Activated CD4-positive, alpha-beta memory T cell treated with anti-CD3 and anti-CD28 coated beads, Interleukin-2, amount 10 ng/mL, durations not matched to agents 7 days and 5 days (primary cell): ENCODE results near the gene CRB1. TPM values are rescaled to one million over a fixed set of nuclear protein-coding genes. Genes with fewer than 3 reads are reported as not detected.

ENCODE experiments used
- CTCF ChIA-PET: fragments of 350-600 bp; sonication (Branson Sonifier 250); formaldehyde crosslinking; loops from one replicate; lab custom pipeline; 2021; ENCODE audit warnings: antibody characterized with exemption, inconsistent platforms; lab: Charles Lee
- POLR2A ChIA-PET: fragments of 350-600 bp; sonication (Branson Sonifier 250); formaldehyde crosslinking; loops from one replicate; lab custom pipeline; 2021; ENCODE audit warnings: antibody characterized with exemption; lab: Charles Lee
- DNase-seq: peaks from one replicate; pipeline ENCODE4 v3.0.0-alpha.2; 2020
- H3K27ac Mint-ChIP-seq: one replicate; pipeline ENCODE4 v1.8.0; 2021; ENCODE audit warnings: mild to moderate bottlenecking, mixed read lengths
- H3K27me3 Mint-ChIP-seq: one replicate; pipeline ENCODE4 v1.8.0; 2021; ENCODE audit warnings: mixed read lengths
- H3K36me3 Mint-ChIP-seq: one replicate; pipeline ENCODE4 v1.8.0; 2021; ENCODE audit warnings: low read depth, mixed read lengths
- H3K4me1 Mint-ChIP-seq: one replicate; pipeline ENCODE4 v1.8.0; 2021; ENCODE audit warnings: mixed read lengths
- H3K4me3 Mint-ChIP-seq: one replicate; pipeline ENCODE4 v1.8.0; 2021; ENCODE audit warnings: mild to moderate bottlenecking, mixed read lengths
- H3K9me3 Mint-ChIP-seq: one replicate; pipeline ENCODE4 v1.8.0; 2021; ENCODE audit warnings: mixed read lengths
- total RNA-seq, 2 experiments: library from RNA; stranded (reverse); gene quantifications; one replicate each; pipeline ENCODE4 v1.2.3, GENCODE V29; 2021

The CRB1 gene
- total RNA-seq, 2 experiments from 2014 or later, result not detected

DNA sequence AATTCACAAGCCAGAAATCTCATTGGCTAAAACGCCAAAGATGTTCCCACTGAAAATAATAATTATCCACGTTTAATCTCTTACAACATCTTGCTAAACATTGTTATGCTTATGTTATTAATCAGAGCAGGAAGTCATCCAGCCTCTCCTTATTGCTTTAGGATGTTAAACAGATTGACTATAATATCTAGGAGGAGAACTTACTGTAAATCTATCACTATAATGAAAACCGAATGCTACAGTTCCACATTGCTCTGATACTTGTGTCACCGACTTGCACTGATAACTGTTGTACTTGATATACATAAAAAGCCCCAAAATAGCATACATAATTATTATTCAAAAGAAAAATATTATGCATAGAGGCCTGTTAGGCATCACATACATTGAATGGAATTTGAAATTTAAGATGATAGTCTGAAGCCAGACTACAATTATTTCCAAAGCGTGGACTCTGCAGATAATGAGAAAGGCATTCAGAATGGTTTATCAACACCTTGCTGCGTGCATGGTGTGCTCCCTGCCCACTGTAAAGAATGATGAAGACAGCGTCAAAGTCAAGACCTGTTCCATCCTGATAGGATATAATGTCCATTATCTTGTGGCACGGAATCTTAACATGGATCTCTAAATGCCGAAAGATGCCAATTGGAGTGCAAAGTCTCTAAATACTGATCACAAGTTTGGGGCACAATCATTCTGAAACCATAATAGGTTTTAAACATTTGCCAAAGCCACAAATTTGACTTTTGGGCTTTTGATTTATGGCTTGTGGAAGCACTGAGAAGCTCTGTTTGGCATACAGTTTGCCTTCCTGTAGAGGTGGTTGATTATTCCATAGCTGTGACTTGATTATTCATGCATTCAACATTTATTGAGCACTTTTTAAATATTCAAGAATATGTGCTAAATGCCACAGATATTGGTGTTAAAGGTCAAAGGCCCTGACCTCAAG lies 71.3 kb downstream of the CRB1 start:
- no peak for DNase-seq
- Mint-ChIP-seq H3K9me3 (no peaks in the 10 kb centered on the region), H3K27ac (no peak overlapping the region), H3K36me3 (no peaks in the 10 kb centered on the region), H3K27me3 (peaks cover 10% of the 10 kb centered on the region), H3K4me1 (peaks cover 10% of the 10 kb centered on the region), H3K4me3 (no peak overlapping the region)
- CTCF ChIA-PET, result no interaction called here
- POLR2A ChIA-PET, result no interaction called here

DNA sequence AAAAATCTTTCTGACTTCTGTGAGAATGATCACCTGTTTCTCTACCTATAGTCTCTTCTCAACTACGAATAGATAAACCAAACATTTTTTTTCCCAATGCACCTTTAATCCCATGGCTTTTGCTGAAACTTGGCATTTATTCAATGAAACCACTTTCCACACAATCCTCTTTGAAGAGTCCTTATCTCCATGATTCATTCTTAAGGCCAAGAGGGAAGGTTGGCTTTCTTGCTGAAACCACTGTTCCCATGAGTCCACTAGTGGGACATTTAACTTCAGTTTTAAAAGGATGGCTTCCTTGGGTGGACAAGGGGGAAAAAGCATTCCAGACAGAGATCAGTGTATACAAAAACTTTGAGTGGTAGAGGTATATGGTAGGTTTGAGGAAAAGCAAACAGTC lies 73.6 kb downstream of the CRB1 start:
- DNase-seq, result no peak
- Mint-ChIP-seq H3K9me3 (no peaks in the 10 kb centered on the region), H3K27me3 (peaks cover 10% of the 10 kb centered on the region), H3K4me3 (no peak overlapping the region), H3K4me1 (peaks cover 10% of the 10 kb centered on the region), H3K36me3 (no peaks in the 10 kb centered on the region), H3K27ac (no peak overlapping the region)
- CTCF ChIA-PET, result interaction anchor here (0.7 kb wide), 1 partner anchor 12 kb away, joined by 3 read pairs; no protein-coding TSS in a partner anchor
- POLR2A ChIA-PET, result no interaction called here

DNA sequence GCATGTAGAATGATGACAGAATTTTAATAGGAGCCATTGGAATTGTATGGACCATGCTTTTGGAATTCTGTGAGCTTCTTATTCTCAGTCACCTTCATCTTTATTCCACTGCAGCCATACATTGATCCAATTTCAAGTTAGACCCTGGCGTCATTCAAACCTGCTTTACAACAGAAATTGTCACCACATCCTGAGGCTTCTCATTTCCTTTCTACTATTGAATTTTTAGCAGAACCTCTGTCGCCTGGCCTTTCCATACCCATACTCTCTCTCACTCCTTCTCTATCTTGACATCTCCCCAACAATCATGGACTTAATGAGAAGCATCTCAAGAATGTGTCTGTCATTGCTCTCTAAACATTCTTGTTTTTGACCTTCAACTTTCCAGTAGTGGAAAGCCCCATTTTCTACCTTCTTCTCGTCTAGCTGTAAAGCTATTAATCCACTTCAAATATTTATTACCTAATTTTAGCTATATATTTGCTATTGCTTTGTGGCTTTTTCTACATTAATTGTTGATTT lies 74.1 kb downstream of the CRB1 start:
- POLR2A ChIA-PET, result no interaction called here

DNA sequence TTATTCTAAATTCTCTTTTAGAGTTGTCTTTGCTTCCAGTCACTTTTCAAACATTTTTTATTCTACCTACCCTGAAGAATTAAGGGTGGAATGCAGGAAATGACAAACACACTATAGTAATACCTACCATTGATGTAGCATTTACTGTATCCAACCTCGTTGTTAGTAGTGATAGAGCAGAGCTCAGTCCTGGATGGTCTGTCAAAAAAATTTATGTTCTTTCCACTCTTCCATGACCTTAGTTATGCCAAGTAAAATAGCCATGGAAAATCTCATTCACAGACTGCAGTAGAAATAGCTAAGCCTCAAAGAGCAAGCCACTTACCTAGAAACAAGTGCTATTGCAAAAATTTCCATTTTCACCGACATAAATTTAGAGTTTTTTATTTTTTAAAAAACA lies 74.6 kb downstream of the CRB1 start:
- peaks cover 10% of the 10 kb centered on the region for H3K27me3 Mint-ChIP-seq
- POLR2A ChIA-PET, result no interaction called here
- DNase-seq, result no peak
- CTCF ChIA-PET, result interaction anchor here (0.7 kb wide), 1 partner anchor 11 kb away, joined by 3 read pairs; no protein-coding TSS in a partner anchor
- H3K4me3 Mint-ChIP-seq, result no peak overlapping the region
- H3K9me3 Mint-ChIP-seq, result no peaks in the 10 kb centered on the region
- no peak overlapping the region for H3K27ac Mint-ChIP-seq
- no peaks in the 10 kb centered on the region for H3K36me3 Mint-ChIP-seq
- peaks cover 10% of the 10 kb centered on the region for H3K4me1 Mint-ChIP-seq

More for the DNA sequence above, 74.1 kb downstream of the CRB1 start:
- H3K27me3 Mint-ChIP-seq, result peaks cover 10% of the 10 kb centered on the region
- CTCF ChIA-PET, result interaction anchor here (0.7 kb wide), 1 partner anchor 12 kb away, joined by 3 read pairs; no protein-coding TSS in a partner anchor
- no peak overlapping the region for H3K4me3 Mint-ChIP-seq
- H3K36me3 Mint-ChIP-seq, result no peaks in the 10 kb centered on the region
- no peaks in the 10 kb centered on the region for H3K9me3 Mint-ChIP-seq
- DNase-seq, result no peak
- H3K4me1 Mint-ChIP-seq, result peaks cover 10% of the 10 kb centered on the region
- H3K27ac Mint-ChIP-seq, result no peak overlapping the region

DNA sequence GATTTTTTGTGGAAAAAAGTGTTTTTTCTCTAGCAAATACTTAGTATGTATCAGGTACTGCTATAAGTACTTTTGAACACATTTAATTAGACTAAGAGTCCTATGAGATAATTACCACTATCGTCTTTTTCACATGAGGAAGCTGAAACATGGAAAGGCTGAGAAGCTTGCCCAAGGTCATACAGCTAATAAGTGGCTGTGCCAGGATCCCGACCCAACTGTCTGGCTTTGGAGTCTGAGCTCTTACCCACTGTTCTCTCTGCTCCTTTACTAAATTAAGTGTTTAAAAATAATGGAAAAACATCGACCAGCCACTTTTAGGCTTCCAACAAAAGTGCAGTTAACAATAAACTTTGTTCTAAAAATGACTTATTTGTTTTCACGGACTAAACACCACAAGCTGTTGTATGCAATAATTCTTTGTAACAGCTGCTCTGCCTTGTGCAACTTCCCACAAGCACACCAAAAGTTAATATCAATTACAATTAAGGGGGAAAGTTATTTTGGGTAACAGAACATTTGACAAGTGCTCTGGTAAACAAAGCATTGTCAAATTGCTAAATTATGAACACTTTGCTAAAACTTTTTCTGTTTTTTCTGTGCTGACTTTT lies 75.7 kb downstream of the CRB1 start:
- DNase-seq, result no peak
- H3K9me3 Mint-ChIP-seq, result no peaks in the 10 kb centered on the region
- no peaks in the 10 kb centered on the region for H3K36me3 Mint-ChIP-seq
- H3K4me1 Mint-ChIP-seq, result peaks cover 10% of the 10 kb centered on the region
- POLR2A ChIA-PET, result no interaction called here
- no peak overlapping the region for H3K4me3 Mint-ChIP-seq
- CTCF ChIA-PET, result no interaction called here
- peaks cover 10% of the 10 kb centered on the region for H3K27me3 Mint-ChIP-seq
- no peak overlapping the region for H3K27ac Mint-ChIP-seq

DNA sequence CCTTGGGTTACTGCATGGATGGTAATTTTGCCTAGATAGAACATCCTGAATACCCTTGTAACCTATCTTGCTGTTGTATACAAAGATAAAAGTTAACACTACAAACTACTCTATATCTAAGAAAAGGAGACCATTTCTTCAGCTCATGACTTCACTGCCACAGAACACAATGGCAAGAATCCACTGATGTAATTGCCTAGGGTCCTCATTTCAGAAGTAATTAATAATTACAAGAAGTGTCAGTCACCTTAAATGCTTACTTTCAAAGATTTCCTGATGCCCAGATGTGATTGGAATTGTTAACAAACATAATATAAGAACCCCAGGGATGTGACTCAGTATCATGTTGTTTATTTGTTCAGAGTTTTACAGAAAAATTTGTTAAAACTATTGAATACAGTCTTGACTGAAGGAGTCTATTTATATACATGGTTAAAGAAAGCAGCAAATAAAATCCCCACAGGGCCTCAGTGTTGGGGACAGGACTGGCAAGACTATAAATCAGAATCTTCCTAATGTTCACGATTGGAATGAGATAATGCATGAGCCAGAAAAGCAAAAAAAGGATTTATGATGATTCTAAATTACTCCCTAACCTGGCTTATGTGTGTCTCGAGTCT lies 83.9 kb downstream of the CRB1 start:
- H3K9me3 Mint-ChIP-seq, result no peaks in the 10 kb centered on the region
- H3K27ac Mint-ChIP-seq, result no peak overlapping the region
- no peaks in the 10 kb centered on the region for H3K36me3 Mint-ChIP-seq
- no peaks in the 10 kb centered on the region for H3K27me3 Mint-ChIP-seq
- no peak overlapping the region for H3K4me3 Mint-ChIP-seq
- no peaks in the 10 kb centered on the region for H3K4me1 Mint-ChIP-seq
- POLR2A ChIA-PET, result no interaction called here
- DNase-seq, result no peak
- CTCF ChIA-PET, result no interaction called here

DNA sequence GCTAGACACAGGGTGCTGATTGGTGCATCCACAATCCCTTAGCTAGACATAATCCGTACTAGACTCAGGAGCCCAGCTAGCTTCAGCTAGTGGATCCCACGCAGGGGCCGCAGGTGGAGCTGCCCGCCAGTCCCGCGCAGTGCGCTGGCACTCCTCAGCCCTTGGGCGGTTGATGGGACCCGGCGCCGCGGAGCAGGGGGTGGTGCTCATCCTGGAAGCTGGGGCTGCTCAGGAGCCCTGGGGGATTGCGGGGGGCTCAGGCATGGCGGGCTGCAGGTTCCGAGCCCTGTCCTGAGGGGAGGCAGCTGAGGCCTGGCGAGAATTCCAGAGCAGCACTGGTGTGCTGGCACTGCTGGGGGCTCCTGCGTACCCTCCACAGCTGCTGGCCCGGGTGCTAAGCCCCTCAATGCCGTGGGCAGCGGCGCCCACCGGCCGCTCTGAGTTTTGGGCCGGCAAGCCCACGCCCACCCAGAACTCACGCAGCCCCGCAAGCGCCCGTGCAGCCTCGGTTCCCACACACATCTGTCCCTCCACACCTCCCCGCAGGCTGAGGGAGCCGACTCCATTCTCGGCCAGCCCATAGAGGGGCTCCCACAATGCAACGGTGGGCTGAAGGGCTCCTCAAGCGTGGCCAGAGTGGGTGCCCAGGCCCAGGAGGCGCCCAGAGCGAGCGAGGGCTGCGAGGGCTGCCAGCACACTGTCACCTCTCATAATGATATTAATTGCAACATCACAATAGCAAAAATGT lies 87.4 kb downstream of the CRB1 start:
- POLR2A ChIA-PET, result no interaction called here
- no peak overlapping the region for H3K27ac Mint-ChIP-seq
- no peaks in the 10 kb centered on the region for H3K4me1 Mint-ChIP-seq
- CTCF ChIA-PET, result interaction anchor here (1.0 to 3.8 kb wide), 7 partner anchors 11 to 176 kb away, joined by 3 to 39 read pairs (median 7); no protein-coding TSS in a partner anchor
- no peaks in the 10 kb centered on the region for H3K27me3 Mint-ChIP-seq
- no peak for DNase-seq
- no peaks in the 10 kb centered on the region for H3K36me3 Mint-ChIP-seq
- no peak overlapping the region for H3K4me3 Mint-ChIP-seq
- no peaks in the 10 kb centered on the region for H3K9me3 Mint-ChIP-seq

DNA sequence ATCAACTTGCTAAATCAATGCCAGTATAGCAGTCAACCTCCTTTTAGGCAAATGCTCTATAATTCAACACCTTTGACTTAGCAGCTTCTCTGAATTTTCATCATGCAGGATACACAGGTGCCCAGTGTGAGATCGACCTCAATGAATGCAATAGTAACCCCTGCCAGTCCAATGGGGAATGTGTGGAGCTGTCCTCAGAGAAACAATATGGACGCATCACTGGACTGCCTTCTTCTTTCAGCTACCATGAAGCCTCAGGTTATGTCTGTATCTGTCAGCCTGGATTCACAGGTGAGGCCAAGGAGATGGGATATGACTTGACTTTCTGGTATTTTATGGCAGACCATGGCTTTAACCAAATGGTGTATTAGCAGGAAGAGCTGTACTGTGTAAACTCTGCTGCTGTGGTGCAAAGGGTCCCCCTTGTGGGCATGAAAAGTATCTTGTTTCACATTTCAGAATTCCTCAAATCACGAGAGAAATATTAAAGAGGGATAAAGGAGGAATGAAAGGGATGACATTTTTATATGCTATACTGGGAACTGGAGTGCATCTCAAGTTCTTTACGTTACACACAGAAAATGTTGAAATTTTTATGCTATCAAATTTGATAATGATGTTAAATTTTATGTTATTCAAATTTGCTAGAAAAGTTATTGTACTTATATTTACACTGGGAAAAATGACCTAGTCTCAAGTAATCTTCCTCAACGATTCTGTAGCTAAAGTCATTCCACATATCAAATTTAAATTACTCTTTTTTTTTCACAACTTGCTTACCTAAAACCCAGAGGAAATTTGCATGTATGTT lies 88.9 kb downstream of the CRB1 start:
- H3K27me3 Mint-ChIP-seq, result no peaks in the 10 kb centered on the region
- no peaks in the 10 kb centered on the region for H3K36me3 Mint-ChIP-seq
- no peaks in the 10 kb centered on the region for H3K9me3 Mint-ChIP-seq
- peak; percentile 24 for DNase-seq
- H3K4me1 Mint-ChIP-seq, result no peaks in the 10 kb centered on the region
- ChIA-PET CTCF (interaction anchor here (0.9 to 3.8 kb wide), 11 partner anchors 9 to 212 kb away, joined by 3 to 39 read pairs (median 4); no protein-coding TSS in a partner anchor), POLR2A (no interaction called here)
- no peak overlapping the region for H3K27ac Mint-ChIP-seq
- H3K4me3 Mint-ChIP-seq, result no peak overlapping the region

DNA sequence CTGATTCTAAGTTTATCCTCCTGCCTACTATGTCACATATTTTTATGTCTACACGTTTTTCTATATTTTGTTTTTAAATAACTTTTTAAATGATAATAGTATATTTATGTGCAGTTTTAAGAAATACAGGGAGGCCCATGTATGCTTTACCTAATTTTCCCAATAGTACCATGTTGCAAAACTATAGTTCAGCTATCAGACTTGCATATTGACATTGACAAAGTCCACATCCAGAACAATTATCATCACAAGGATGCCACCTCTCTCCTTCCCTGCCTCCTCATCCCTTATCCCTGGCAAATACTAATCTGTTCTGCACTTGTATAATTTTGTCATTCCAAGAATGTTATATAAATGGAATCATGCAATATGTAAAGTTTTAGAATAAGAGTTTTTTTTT lies 90.9 kb downstream of the CRB1 start:
- POLR2A ChIA-PET, result no interaction called here
- no peak overlapping the region for H3K4me3 Mint-ChIP-seq
- CTCF ChIA-PET, result interaction anchor here (1.0 to 3.8 kb wide), 3 partner anchors 32 to 179 kb away, joined by 3 to 39 read pairs (median 5); no protein-coding TSS in a partner anchor

DNA sequence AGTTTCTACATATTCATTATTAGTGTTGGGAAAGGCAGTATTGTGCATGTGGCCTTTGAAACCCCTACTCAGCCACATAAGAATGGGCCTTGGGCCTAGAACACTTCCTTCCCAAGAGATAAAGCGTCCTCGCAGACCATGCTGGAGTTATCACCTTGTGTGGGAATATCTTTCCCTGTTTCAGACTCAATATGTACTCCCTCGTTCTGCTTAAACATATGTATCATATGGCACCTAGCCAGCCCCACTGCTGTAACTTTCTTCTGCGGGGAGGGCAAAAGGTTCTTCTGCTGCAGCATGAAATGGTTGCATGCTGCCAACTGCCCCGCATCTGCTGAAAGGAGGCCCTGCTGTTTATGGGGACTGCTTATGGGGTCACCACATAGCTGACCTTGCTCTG lies 92.0 kb downstream of the CRB1 start:
- Mint-ChIP-seq H3K27me3 (no peaks in the 10 kb centered on the region), H3K4me1 (no peaks in the 10 kb centered on the region), H3K4me3 (no peak overlapping the region), H3K27ac (no peak overlapping the region), H3K36me3 (no peaks in the 10 kb centered on the region), H3K9me3 (no peaks in the 10 kb centered on the region)
- CTCF ChIA-PET, result no interaction called here
- DNase-seq, result no peak
- POLR2A ChIA-PET, result no interaction called here

More for the DNA sequence above, 90.9 kb downstream of the CRB1 start:
- H3K9me3 Mint-ChIP-seq, result no peaks in the 10 kb centered on the region
- no peaks in the 10 kb centered on the region for H3K36me3 Mint-ChIP-seq
- no peaks in the 10 kb centered on the region for H3K27me3 Mint-ChIP-seq
- no peaks in the 10 kb centered on the region for H3K4me1 Mint-ChIP-seq
- no peak overlapping the region for H3K27ac Mint-ChIP-seq
- DNase-seq, result no peak

DNA sequence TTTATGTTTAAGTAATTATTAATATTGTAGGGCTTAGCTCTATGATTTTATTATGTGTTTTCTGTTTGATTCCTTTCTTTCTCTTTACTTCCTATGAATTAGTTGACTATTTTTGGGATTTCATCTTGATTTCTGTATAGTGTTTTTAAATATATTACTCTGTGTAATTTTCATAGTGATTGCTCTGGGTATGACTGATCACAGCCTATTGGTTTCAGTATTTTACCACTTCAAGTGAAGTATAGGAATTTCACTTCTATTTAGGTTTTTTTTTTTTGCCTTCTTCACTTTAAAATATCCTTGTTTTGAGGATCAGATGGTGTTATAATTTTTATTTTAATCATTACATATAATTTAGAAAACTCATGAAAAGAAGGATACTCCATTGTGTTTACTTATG lies 94.8 kb downstream of the CRB1 start:
- Mint-ChIP-seq H3K9me3 (no peaks in the 10 kb centered on the region), H3K27me3 (no peaks in the 10 kb centered on the region), H3K4me1 (no peaks in the 10 kb centered on the region), H3K36me3 (no peaks in the 10 kb centered on the region), H3K27ac (no peak overlapping the region), H3K4me3 (no peak overlapping the region)
- ChIA-PET POLR2A (no interaction called here), CTCF (no interaction called here)
- no peak for DNase-seq

DNA sequence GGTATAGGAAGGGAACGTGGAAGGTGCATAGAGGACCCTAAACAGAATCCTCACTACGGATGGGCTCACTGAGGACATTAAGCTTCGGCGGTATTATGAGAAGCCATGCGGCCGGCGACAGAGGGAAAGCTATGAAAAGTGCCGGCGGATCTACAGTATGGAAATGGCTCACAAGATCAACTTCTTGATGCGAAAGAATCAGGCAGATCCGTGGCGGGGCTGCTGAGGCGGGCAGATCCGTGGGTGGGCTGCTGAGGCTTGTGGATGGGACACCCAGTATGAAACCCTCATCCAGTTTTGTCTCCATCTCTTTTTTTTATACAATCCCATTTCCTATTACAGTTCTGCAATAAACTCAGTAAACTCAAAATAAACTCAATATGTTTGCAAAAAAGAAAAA lies 95.8 kb downstream of the CRB1 start:
- Mint-ChIP-seq H3K4me3 (no peak overlapping the region), H3K4me1 (no peaks in the 10 kb centered on the region), H3K9me3 (no peaks in the 10 kb centered on the region), H3K36me3 (no peaks in the 10 kb centered on the region), H3K27me3 (no peaks in the 10 kb centered on the region), H3K27ac (no peak overlapping the region)
- DNase-seq, result no peak
- CTCF ChIA-PET, result no interaction called here
- POLR2A ChIA-PET, result no interaction called here
